ENCODE data around the gene NKX2-2.

DNA sequence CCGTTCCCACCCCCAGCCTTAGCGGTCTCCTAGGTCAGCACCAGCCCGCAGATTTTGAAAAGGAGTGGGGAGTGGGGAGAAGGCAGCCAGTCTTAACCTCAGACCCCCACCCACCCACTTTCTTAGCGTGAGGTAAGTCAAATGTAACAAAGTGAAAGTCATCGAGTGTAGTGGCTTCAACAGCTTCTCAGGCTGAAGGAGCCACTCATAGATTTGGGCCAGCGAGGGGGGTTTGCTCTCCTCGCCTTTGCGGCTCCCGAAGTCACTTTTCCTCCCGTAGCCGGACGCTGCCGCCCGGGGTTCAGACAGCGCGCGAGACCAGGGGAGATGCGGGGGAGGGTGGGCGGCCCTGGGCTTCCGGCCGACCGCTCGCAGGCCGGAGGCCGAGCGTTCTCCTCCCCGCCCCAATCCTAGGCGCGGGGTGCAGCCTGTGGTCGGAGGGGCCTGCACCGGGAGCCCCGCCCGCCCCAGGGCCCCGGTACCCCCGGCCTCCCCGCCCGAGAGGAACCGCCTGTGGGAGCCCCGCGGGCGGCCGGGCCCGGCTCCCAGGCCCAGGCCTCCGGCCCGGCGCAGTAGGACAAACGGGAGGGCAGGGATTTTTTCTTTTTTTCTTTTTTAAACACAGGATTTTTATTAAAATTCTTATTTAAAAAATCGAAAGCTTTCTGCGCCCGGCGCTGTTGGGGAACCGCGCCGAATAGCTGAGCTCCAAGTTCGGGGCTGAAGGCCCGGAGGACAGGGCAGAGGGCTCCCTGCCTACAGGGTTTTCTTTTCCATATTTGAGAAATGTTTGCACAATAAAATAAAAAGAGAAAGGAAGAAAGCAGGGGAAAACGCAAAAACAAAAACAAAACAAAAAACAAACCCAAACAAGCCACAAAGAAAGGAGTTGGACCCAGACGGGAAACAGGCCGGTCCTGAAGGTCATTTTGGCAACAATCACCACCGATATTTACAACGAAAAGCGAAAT, 3.2 kb downstream of the NKX2-2 start:
- TF ChIP-seq, protein P1, sequence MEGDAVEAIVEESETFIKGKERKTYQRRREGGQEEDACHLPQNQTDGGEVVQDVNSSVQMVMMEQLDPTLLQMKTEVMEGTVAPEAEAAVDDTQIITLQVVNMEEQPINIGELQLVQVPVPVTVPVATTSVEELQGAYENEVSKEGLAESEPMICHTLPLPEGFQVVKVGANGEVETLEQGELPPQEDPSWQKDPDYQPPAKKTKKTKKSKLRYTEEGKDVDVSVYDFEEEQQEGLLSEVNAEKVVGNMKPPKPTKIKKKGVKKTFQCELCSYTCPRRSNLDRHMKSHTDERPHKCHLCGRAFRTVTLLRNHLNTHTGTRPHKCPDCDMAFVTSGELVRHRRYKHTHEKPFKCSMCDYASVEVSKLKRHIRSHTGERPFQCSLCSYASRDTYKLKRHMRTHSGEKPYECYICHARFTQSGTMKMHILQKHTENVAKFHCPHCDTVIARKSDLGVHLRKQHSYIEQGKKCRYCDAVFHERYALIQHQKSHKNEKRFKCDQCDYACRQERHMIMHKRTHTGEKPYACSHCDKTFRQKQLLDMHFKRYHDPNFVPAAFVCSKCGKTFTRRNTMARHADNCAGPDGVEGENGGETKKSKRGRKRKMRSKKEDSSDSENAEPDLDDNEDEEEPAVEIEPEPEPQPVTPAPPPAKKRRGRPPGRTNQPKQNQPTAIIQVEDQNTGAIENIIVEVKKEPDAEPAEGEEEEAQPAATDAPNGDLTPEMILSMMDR (IDR thresholded peaks at IDR 0.05; ENCODE audit: low read depth, low read length): no peak
- TF ChIP-seq EZH2phosphoT487 (IDR thresholded peaks at IDR 0.05; ENCODE audit: low read depth): no peak

All from OCI-LY3 (cell line).